ENCODE measurements around the gene MSMP. TPM values are rescaled to one million over a fixed set of nuclear protein-coding genes. Genes with fewer than 3 reads are reported as not detected.
A peak's percentile ranks its signal among the peaks of the same experiment; 100 is the strongest.

MSMP gene
- total and polyA plus RNA-seq, 10 of the 15 experiments (the other 5 are each of a cell fraction or from before 2014, with no cell fraction given): 0.33 to 2.4 (median 0.86) TPM; not detected in 4

DNA sequence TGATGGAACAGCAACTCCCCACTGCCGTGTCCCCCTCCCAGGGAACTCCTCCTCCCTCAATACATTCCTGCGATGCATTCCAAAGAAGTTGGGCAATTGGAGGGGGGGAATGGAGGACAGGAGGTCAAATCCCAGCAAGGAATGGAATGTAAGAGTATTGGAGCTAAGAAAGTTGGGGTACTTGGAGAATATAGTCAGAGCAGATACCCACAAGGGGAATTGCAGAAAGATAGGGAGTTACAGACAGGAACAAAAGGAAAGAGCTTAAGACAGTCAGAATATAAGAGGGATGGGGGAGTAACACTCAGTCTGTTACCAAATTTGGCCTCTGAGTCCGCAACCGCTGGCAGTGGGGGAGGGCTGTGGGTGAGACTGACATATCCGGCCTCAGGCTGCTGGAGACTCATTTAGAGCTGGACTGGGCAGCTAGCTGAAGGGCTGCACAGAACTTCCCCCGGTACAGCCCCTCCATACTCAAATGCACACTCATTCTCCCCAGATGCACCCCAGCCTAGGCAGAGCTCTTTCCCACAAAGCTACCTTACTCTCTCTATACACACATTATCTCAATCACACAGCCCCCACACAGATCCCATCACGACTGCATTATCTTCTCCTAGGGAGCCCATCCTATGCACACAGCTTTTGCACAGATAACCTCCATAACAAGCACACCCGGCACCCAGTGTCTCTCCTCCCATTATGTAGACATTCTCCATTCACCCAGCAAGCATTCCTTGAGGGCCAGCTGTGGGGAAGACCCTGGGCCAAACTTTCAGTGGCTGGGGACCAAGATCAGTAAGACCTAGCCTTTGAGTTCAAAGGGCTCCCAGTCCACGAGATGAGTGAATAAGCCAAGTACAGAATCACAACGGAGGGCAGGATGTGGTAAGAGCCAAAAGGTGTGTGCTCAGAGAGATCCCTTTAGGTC lies 25.8 kb downstream of the MSMP start:
- FAIRE-seq: peak; percentile 54
- BruUV-seq (replicated peaks): no TSS peak
- peak overlapping the region; percentile 99 for H3K4me2 ChIP-seq (ENCODE audit: control insufficient read depth, insufficient read depth)
- H3K27me3 ChIP-seq (replicated peaks in 1 of 2; ENCODE audit: control insufficient read depth in 2 of 2, insufficient read depth in 2 of 2, low read length in 1 of 2): no peaks in the 10 kb centered on the region
- H3K9me3 ChIP-seq (replicated peaks; ENCODE audit: control insufficient read depth, insufficient read depth, low read length): no peaks in the 10 kb centered on the region
- peak; percentile 41 for ATAC-seq
- H3K9ac ChIP-seq (ENCODE audit: control insufficient read depth, insufficient read depth, low read length): peak overlapping the region; percentile 90
- ChIA-PET SMC1A (ENCODE audit: uncharacterized antibody, unreplicated experiment) (interaction anchor here (0.6 to 8.0 kb wide), 28 partner anchors 8 to 154 kb away, joined by 3 to 145 read pairs (median 6); partner anchors contain the start of genes ARHGEF39, CCDC107, GBA2 and HINT2), CTCF (interaction anchor here (0.6 to 9.5 kb wide), 32 partner anchors 8 to 154 kb away, joined by 3 to 183 read pairs (median 8); partner anchors contain the start of genes ARHGEF39, CCDC107, GBA2 and HINT2), POLR2A (interaction anchor here (0.7 to 8.1 kb wide), 20 partner anchors 9 to 614 kb away, joined by 3 to 163 read pairs (median 6); partner anchors contain the start of genes ARHGEF39, CCDC107, GBA2 and HINT2), RAD21 (ENCODE audit: unreplicated experiment) (interaction anchor here (0.6 to 8.6 kb wide), 24 partner anchors 8 to 614 kb away, joined by 3 to 133 read pairs (median 4); partner anchors contain the start of genes ARHGEF39, ATOSB, CCDC107 and CD72)
- H2AFZ ChIP-seq (ENCODE audit: control insufficient read depth, low read depth, low read length): no peak overlapping the region
- in situ Hi-C loops (cut with MboI) (loop anchor here (5.0 kb wide), 1 partner anchor 121 kb away; the partner anchor contains the start of gene TESK1), intact Hi-C loops (cut with micrococcal nuclease; ENCODE audit: unreplicated experiment) (loop anchor here (2.0 to 10.0 kb wide), 2 partner anchors 70 to 654 kb away; partner anchors contain the start of genes CCDC107, FANCG, RMRP and VCP)
- peaks cover 71% of the 10 kb centered on the region for H3K79me2 ChIP-seq (ENCODE audit: control insufficient read depth, insufficient read depth, low read length)
- H3K27ac ChIP-seq (ENCODE audit: control insufficient read depth, insufficient read depth): peak overlapping the region; percentile 92
- H3K4me3 ChIP-seq: peak overlapping the region; percentile 93
- peaks cover 18 to 21% of the 10 kb centered on the region in 2 experiments for H3K36me3 ChIP-seq (ENCODE audit: control insufficient read depth in 2 of 2, insufficient read depth in 2 of 2, low read length in 1 of 2)
- 1% methylated on average over 10 of the region's 10 CpGs for WGBS (ENCODE audit: insufficient coverage, insufficient replicate concordance, low lambda C conversion rate, missing lambda C conversion rate)
- H3K4me1 ChIP-seq (ENCODE audit: control insufficient read depth, insufficient read depth, low read length): peaks cover 23% of the 10 kb centered on the region
- no peaks in the 10 kb centered on the region for H4K20me1 ChIP-seq (ENCODE audit: control insufficient read depth, insufficient read depth)
- DNase-seq (ENCODE audit: low read depth, low spot score): no peak
- TF ChIP-seq NBN (IDR thresholded peaks at IDR 0.05): peak; percentile 85
- peak; percentile 56 for TF ChIP-seq IKZF1 (conservative IDR thresholded peaks at IDR 0.05)
- TF ChIP-seq ZNF622 (IDR thresholded peaks at IDR 0.05): no peak
- TF ChIP-seq, protein P1, sequence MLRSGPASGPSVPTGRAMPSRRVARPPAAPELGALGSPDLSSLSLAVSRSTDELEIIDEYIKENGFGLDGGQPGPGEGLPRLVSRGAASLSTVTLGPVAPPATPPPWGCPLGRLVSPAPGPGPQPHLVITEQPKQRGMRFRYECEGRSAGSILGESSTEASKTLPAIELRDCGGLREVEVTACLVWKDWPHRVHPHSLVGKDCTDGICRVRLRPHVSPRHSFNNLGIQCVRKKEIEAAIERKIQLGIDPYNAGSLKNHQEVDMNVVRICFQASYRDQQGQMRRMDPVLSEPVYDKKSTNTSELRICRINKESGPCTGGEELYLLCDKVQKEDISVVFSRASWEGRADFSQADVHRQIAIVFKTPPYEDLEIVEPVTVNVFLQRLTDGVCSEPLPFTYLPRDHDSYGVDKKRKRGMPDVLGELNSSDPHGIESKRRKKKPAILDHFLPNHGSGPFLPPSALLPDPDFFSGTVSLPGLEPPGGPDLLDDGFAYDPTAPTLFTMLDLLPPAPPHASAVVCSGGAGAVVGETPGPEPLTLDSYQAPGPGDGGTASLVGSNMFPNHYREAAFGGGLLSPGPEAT (IDR thresholded peaks at IDR 0.05; ENCODE audit: low read depth): no peak
- TF ChIP-seq MEF2A (IDR thresholded peaks at IDR 0.05; ENCODE audit: insufficient read depth, low read depth, low read length): peak; percentile 91
- TF ChIP-seq SREBF1 (IDR thresholded peaks at IDR 0.05; ENCODE audit: low read length): no peak
- no peak for TF ChIP-seq RB1 (IDR thresholded peaks at IDR 0.05; ENCODE audit: borderline replicate concordance)
- TF ChIP-seq ZNF207 (IDR thresholded peaks at IDR 0.05; ENCODE audit: borderline replicate concordance): 0 out of 2 replicates have a peak, but pooled peaks have one; percentile 40
- TF ChIP-seq ASH2L (IDR thresholded peaks at IDR 0.05; ENCODE audit: borderline replicate concordance, low read depth): no peak
- TF ChIP-seq SRF (IDR thresholded peaks at IDR 0.05; ENCODE audit: low read depth in 2 of 2, low read length in 2 of 2): peak; percentile 92 to 98
- peak; percentile 53; the same call in 1 of the 2 replicates for TF ChIP-seq DPF2 (IDR thresholded peaks at IDR 0.05)
- TF ChIP-seq POU2F2 (IDR thresholded peaks at IDR 0.05; ENCODE audit: borderline replicate concordance, low read depth, low read length): peak; percentile 70; the same call in 2 of the 3 replicates
- TF ChIP-seq ZNF384 (IDR thresholded peaks at IDR 0.05; ENCODE audit: borderline replicate concordance, low read depth, low read length): no peak
- TF ChIP-seq POLR2AphosphoS5 (IDR thresholded peaks at IDR 0.05; ENCODE audit: low read length): peak; percentile 96
- no peak for TF ChIP-seq YBX1 (IDR thresholded peaks at IDR 0.05)
- TF ChIP-seq, protein P2, sequence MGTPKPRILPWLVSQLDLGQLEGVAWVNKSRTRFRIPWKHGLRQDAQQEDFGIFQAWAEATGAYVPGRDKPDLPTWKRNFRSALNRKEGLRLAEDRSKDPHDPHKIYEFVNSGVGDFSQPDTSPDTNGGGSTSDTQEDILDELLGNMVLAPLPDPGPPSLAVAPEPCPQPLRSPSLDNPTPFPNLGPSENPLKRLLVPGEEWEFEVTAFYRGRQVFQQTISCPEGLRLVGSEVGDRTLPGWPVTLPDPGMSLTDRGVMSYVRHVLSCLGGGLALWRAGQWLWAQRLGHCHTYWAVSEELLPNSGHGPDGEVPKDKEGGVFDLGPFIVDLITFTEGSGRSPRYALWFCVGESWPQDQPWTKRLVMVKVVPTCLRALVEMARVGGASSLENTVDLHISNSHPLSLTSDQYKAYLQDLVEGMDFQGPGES (IDR thresholded peaks at IDR 0.05): no peak
- no peak for TF ChIP-seq SUZ12 (IDR thresholded peaks at IDR 0.05; ENCODE audit: unreplicated experiment)
- TF ChIP-seq RCOR1 (conservative IDR thresholded peaks at IDR 0.05; ENCODE audit: low read depth, low read length): 0 out of 2 replicates have a peak, but pooled peaks have one; percentile 40

Measured in GM12878 (cell line).